Fibroblast of villous mesenchyme (primary cell): ENCODE results near the gene CTSF. TPM values are rescaled to one million over a fixed set of nuclear protein-coding genes. Genes with fewer than 3 reads are reported as not detected.
A peak's percentile ranks its signal among the peaks of the same experiment; 100 is the strongest.
"Not testable (repeated sequence)": the region's sequence is repeated elsewhere in the genome, so short reads cannot be mapped to it uniquely, and the experiment has no call there.

Experiments
- DNase-seq: peaks from one replicate; pipeline ENCODE4 v3.0.0-alpha.2; 2010; ENCODE audit warnings: low read depth
- H3K4me3 ChIP-seq: 2 replicates; pipeline ENCODE4 v1.5.1; 2011; ENCODE audit warnings: low read depth, mild to moderate bottlenecking, low read length
- CTCF ChIP-seq: IDR thresholded peaks from 2 replicates; pipeline ENCODE4 v1.5.1; 2012; ENCODE audit warnings: low read depth, mild to moderate bottlenecking, low read length; ENCODE audit not compliant: insufficient read depth
- total RNA-seq: library from RNA; depleted of rRNA; stranded (reverse); fragments of >200 nt; gene quantifications from 2 replicates; pipeline ENCODE4 v1.2.3, GENCODE V29; 2012

CTSF gene
- total RNA-seq, 1 donor = 9.9 TPM

- no peak for TF ChIP-seq CTCF
- no peak overlapping the region for H3K4me3 ChIP-seq
- DNase-seq = peak; percentile 77
These were observed 38.9 kb upstream of the CTSF start for GRCh38 chr11:66607126-66607834.

GRCh38 chr11:66606608-66607007 lies 38.2 kb upstream of the CTSF start:
- not testable (repeated sequence) for DNase-seq, H3K4me3 ChIP-seq

- no peak for DNase-seq
- no peak for TF ChIP-seq CTCF
- no peak overlapping the region for H3K4me3 ChIP-seq
These were observed 35.7 kb upstream of the CTSF start for GRCh38 chr11:66604155-66604554.

- no peak for DNase-seq
- H3K4me3 ChIP-seq = no peak overlapping the region
- no peak for TF ChIP-seq CTCF
These were observed 34.7 kb upstream of the CTSF start for GRCh38 chr11:66603072-66603471.

- DNase-seq = no peak
- TF ChIP-seq CTCF = no peak
- H3K4me3 ChIP-seq = no peak overlapping the region
These were observed 32.3 kb upstream of the CTSF start for GRCh38 chr11:66600631-66601233.

GRCh38 chr11:66600219-66600618 lies 31.8 kb upstream of the CTSF start:
- no peak for TF ChIP-seq CTCF
- no peak overlapping the region for H3K4me3 ChIP-seq
- DNase-seq = no peak

GRCh38 chr11:66598993-66599392 lies 30.6 kb upstream of the CTSF start:
- no peak for TF ChIP-seq CTCF
- DNase-seq = no peak
- H3K4me3 ChIP-seq = no peak overlapping the region
